Hepatocyte (in vitro differentiated cells): ENCODE results near the gene ULK1.

Source experiments
- CTCF ChIP-seq: fragments of 200-600 bp; sonication (generic); IDR thresholded peaks from 2 replicates; pipeline ENCODE4 v1.5.1; 2016; ENCODE audit warnings: antibody characterized with exemption, mild to moderate bottlenecking; ENCODE audit not compliant: poor library complexity
- EZH2 ChIP-seq: fragments of 200-600 bp; sonication (generic); IDR thresholded peaks from 2 replicates; pipeline ENCODE4 v1.6.1; 2016; ENCODE audit warnings: antibody characterized with exemption, mild to moderate bottlenecking, borderline replicate concordance
- EZH2phosphoT487 ChIP-seq: fragments of 200-600 bp; sonication (generic); IDR thresholded peaks from one replicate; pipeline ENCODE4 v1.6.1; 2018; ENCODE audit warnings: antibody characterized with exemption, mild to moderate bottlenecking, low read depth, moderate library complexity; ENCODE audit not compliant: unreplicated experiment, severe bottlenecking

- no peak for TF ChIP-seq CTCF
- no peak for TF ChIP-seq EZH2
- no peak for TF ChIP-seq EZH2phosphoT487
Measured at GRCh38 chr12:131948166-131948712, 53.8 kb downstream of the ULK1 start.
